Mucosa of rectum (tissue), 2 donors: ENCODE results near the gene SUGCT.

Experiments used
- H3K27ac ChIP-seq, 2 donors: one replicate each; pipeline ENCODE4 v1.7.0; 2013; ENCODE audit warnings: inconsistent platforms in 2 of 2, low read depth in 2 of 2, low read length in 2 of 2
- H3K27me3 ChIP-seq, 2 donors: one replicate each; pipeline ENCODE4 v1.7.0; 2013; ENCODE audit warnings: low read length in 2 of 2; ENCODE audit not compliant: control insufficient read depth in 2 of 2, insufficient read depth in 2 of 2
- H3K36me3 ChIP-seq, 2 donors: one replicate each; pipeline ENCODE4 v1.7.0; 2013; ENCODE audit warnings: low read length in 2 of 2; ENCODE audit not compliant: control insufficient read depth in 2 of 2, insufficient read depth in 2 of 2
- H3K4me1 ChIP-seq, 2 donors: one replicate each; pipeline ENCODE4 v1.7.0; 2013; ENCODE audit warnings: low read length in 2 of 2, mild to moderate bottlenecking in 1 of 2; ENCODE audit not compliant: control insufficient read depth in 2 of 2, insufficient read depth in 2 of 2
- H3K4me3 ChIP-seq, 2 donors: one replicate each; pipeline ENCODE4 v1.7.0; 2013; ENCODE audit warnings: low read length in 2 of 2
- H3K9ac ChIP-seq, 2 donors: one replicate each; pipeline ENCODE4 v1.7.0; 2013; ENCODE audit warnings: low read length in 2 of 2, low read depth in 1 of 2, mild to moderate bottlenecking in 1 of 2
- H3K9me3 ChIP-seq, 2 donors: one replicate each; pipeline ENCODE4 v1.7.0; 2013; ENCODE audit warnings: low read length in 2 of 2; ENCODE audit not compliant: control insufficient read depth in 2 of 2
- donor health status: healthy.
- donor health status: Normal muscosa, but diverticular disease.

The SUGCT gene

DNA sequence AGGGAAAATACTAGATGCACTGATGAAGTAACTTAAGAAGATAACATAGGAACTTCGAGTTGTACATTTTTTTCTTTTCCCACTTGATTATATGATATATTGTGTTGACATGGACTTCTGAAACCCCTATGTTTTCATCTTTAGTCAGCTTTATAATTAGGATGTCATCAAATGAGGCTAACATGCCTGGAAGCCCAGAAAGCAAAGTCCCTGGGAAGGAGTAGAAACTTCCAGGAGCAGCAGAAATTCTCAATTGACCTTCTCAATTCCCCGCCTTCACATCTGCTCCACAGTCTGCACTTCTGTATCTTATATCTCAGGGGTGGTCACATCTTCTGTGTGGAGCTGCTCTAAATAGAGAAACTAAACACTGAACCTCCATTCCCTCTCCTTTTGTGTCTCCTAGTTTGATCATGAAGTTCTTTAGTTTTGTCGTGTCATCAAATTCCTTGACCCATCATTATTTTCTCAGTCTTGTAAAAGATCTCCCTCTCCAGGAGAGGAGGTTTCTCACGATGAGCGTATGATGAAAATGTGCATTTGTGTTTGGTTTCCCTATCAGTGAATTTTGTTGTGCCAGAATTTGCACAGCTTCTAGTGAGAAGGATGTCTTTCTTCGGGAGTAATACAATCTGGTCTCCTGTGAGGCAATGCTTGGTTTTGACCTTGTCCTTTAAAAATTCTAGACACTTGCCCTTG, 303.3 kb downstream of the SUGCT start:
- no peaks in the 10 kb centered on the region for H3K4me1 ChIP-seq
- peaks cover 0 to 3% of the 10 kb centered on the region in 2 donors for H3K9me3 ChIP-seq
- no peak overlapping the region for H3K9ac ChIP-seq
- H3K27ac ChIP-seq, result no peak overlapping the region
- H3K36me3 ChIP-seq, result no peaks in the 10 kb centered on the region
- no peak overlapping the region for H3K4me3 ChIP-seq
- no peaks in the 10 kb centered on the region for H3K27me3 ChIP-seq

DNA sequence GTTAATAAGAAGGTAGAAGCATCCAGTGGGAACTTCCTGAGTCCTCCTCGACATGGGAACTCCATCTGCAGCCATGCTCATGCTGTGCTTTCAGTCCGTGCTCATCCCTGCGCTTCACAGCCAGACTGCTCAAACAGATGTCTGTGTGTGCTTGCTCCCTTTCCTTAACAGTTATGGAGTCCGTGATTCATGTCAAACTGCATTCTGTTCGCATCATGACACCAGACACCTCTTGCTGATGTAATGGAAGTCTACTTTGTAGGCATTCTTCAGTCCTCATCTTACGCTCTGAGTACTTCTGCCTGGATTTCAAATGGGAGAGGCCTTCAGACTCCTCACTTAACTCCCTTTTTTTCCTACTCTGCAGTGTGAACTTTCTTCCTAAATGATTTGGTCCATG, 304.9 kb downstream of the SUGCT start:
- no peak overlapping the region for H3K9ac ChIP-seq
- H3K27ac ChIP-seq, result no peak overlapping the region
- no peak overlapping the region for H3K4me3 ChIP-seq
- peaks cover 0 to 3% of the 10 kb centered on the region in 2 donors for H3K9me3 ChIP-seq
- no peaks in the 10 kb centered on the region for H3K36me3 ChIP-seq
- H3K27me3 ChIP-seq, result no peaks in the 10 kb centered on the region
- no peaks in the 10 kb centered on the region for H3K4me1 ChIP-seq

GRCh38 chr7:40447345-40447744, 312.5 kb downstream of the SUGCT start:
- Histone ChIP-seq H3K4me1 (no peaks in the 10 kb centered on the region), H3K27me3 (no peaks in the 10 kb centered on the region), H3K36me3 (no peaks in the 10 kb centered on the region), H3K4me3 (no peak overlapping the region), H3K9ac (no peak overlapping the region), H3K27ac (no peak overlapping the region), H3K9me3 (no peaks in the 10 kb centered on the region)

DNA sequence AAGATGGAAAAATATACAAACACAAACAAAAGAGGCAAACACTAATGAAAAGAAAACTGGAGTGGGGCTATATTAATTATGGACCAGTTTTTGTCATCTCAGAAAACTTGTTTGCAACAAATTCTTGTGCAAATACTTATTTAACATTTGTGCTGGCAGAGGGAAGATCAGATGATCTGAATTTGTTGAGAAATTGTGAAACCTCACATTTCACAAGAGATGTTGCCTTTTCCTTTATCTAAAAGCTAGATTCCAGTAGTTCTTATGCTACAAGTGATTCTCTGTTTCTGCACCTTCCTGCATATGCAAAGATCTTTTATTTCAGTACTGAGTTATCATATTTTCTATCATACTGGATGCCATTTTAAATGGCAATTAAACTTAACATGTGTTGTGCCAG, 320.7 kb downstream of the SUGCT start:
- no peaks in the 10 kb centered on the region for H3K27me3 ChIP-seq
- H3K4me1 ChIP-seq, result no peaks in the 10 kb centered on the region
- H3K4me3 ChIP-seq, result no peak overlapping the region
- no peaks in the 10 kb centered on the region for H3K36me3 ChIP-seq
- H3K9ac ChIP-seq, result no peak overlapping the region
- H3K27ac ChIP-seq, result no peak overlapping the region
- H3K9me3 ChIP-seq, result no peaks in the 10 kb centered on the region

- Histone ChIP-seq H3K27ac (no peak overlapping the region), H3K4me1 (no peaks in the 10 kb centered on the region), H3K9me3 (no peaks in the 10 kb centered on the region), H3K9ac (no peak overlapping the region), H3K36me3 (no peaks in the 10 kb centered on the region), H3K4me3 (no peak overlapping the region), H3K27me3 (no peaks in the 10 kb centered on the region)
These were observed 323.1 kb downstream of the SUGCT start for GRCh38 chr7:40457776-40458480.

DNA sequence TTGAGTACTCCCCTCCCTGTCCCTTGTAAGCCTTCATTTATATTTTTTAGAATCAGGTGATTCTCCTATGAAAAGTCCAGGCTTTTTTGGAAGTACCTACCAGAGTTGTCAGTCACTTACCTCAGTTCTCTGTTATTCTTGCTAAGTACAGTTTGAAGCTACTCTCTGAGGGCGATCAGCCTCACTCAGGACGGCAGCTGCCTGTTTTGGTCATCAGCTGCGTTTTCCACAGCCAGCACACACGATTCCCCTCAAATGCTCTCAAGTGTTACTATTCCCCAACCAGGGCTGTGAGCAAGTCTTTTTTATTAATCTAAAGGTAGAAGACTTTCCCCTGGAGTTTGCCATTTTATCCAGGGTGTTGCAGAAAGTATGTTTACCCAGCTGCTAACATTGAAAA, 328.6 kb downstream of the SUGCT start:
- Histone ChIP-seq H3K4me1 (no peaks in the 10 kb centered on the region), H3K9ac (no peak overlapping the region), H3K27ac (no peak overlapping the region), H3K9me3 (no peaks in the 10 kb centered on the region), H3K4me3 (no peak overlapping the region), H3K36me3 (no peaks in the 10 kb centered on the region), H3K27me3 (no peaks in the 10 kb centered on the region)

- no peaks in the 10 kb centered on the region for H3K36me3 ChIP-seq
- H3K9me3 ChIP-seq, result no peaks in the 10 kb centered on the region
- H3K4me1 ChIP-seq, result no peaks in the 10 kb centered on the region
- no peak overlapping the region for H3K27ac ChIP-seq
- no peaks in the 10 kb centered on the region for H3K27me3 ChIP-seq
- H3K9ac ChIP-seq, result no peak overlapping the region
- no peak overlapping the region for H3K4me3 ChIP-seq
These were observed 334.4 kb downstream of the SUGCT start for GRCh38 chr7:40468891-40469864.

- Histone ChIP-seq H3K27me3 (no peaks in the 10 kb centered on the region), H3K9ac (no peak overlapping the region), H3K9me3 (no peaks in the 10 kb centered on the region), H3K27ac (no peak overlapping the region), H3K4me1 (no peaks in the 10 kb centered on the region), H3K4me3 (no peak overlapping the region), H3K36me3 (no peaks in the 10 kb centered on the region)
These were observed 335.3 kb downstream of the SUGCT start for GRCh38 chr7:40470091-40470592.

GRCh38 chr7:40470817-40471216, 336.0 kb downstream of the SUGCT start:
- H3K4me3 ChIP-seq, result no peak overlapping the region
- no peak overlapping the region for H3K27ac ChIP-seq
- no peak overlapping the region for H3K9ac ChIP-seq
- H3K9me3 ChIP-seq, result no peaks in the 10 kb centered on the region
- H3K36me3 ChIP-seq, result no peaks in the 10 kb centered on the region
- no peaks in the 10 kb centered on the region for H3K4me1 ChIP-seq
- no peaks in the 10 kb centered on the region for H3K27me3 ChIP-seq

GRCh38 chr7:40471891-40472290, 337.1 kb downstream of the SUGCT start:
- H3K9me3 ChIP-seq, result no peaks in the 10 kb centered on the region
- H3K27me3 ChIP-seq, result no peaks in the 10 kb centered on the region
- no peaks in the 10 kb centered on the region for H3K4me1 ChIP-seq
- H3K27ac ChIP-seq, result no peak overlapping the region
- H3K36me3 ChIP-seq, result no peaks in the 10 kb centered on the region
- no peak overlapping the region for H3K4me3 ChIP-seq
- no peak overlapping the region for H3K9ac ChIP-seq
